Kidney (tissue), 14 donors: Measurements from ENCODE around the gene BAHD1. TPM values are rescaled to one million over a fixed set of nuclear protein-coding genes. Genes with fewer than 3 reads are reported as not detected.

Experiments
- DNase-seq, 5 donors: peaks; one replicate each; pipeline ENCODE4 v3.0.0-alpha.2; 2013 to 2020
- FAIRE-seq: peaks from 2 replicates; lab custom pipeline; 2012; peaks lifted over from hg19 to GRCh38; lab: Jason Lieb, UNC
- H3K27ac ChIP-seq, 2 donors: one replicate each; pipeline ENCODE4 v1.7.0; 2013; ENCODE audit warnings: low read depth in 2 of 2, low read length in 2 of 2, inconsistent platforms in 1 of 2
- H3K27me3 ChIP-seq: one replicate; pipeline ENCODE4 v1.7.1; 2013; ENCODE audit warnings: low read length, inconsistent platforms; ENCODE audit not compliant: control insufficient read depth, insufficient read depth
- H3K36me3 ChIP-seq, 3 donors: one replicate each; pipeline versions ENCODE4 v1.7.0 to v1.7.1; 2013; ENCODE audit warnings: low read length in 3 of 3, control low read depth in 1 of 3, inconsistent platforms in 1 of 3; ENCODE audit not compliant: insufficient read depth in 3 of 3, control insufficient read depth in 2 of 3
- H3K4me1 ChIP-seq, 3 donors: one replicate each; pipeline versions ENCODE4 v1.7.0 to v1.7.1; 2013; ENCODE audit warnings: low read length in 3 of 3, inconsistent platforms in 1 of 3, low read depth in 1 of 3; ENCODE audit not compliant: control insufficient read depth in 2 of 3, insufficient read depth in 2 of 3
- H3K4me3 ChIP-seq, 3 donors: one replicate each; pipeline versions ENCODE4 v1.7.0 to v1.8.1; 2013; ENCODE audit warnings: low read length in 3 of 3, control low read depth in 1 of 3, inconsistent platforms in 1 of 3
- H3K9ac ChIP-seq, 3 donors: one replicate each; pipeline versions ENCODE4 v1.7.0 to v1.7.1; 2013; ENCODE audit warnings: low read length in 3 of 3, control low read depth in 1 of 3, inconsistent platforms in 1 of 3
- H3K9me3 ChIP-seq, 3 donors: one replicate each; pipeline versions ENCODE4 v1.7.0 to v1.7.1; 2013; ENCODE audit warnings: low read length in 3 of 3, control low read depth in 1 of 3, inconsistent platforms in 1 of 3; ENCODE audit not compliant: control insufficient read depth in 2 of 3, insufficient read depth in 1 of 3
- CTCF ChIP-seq: IDR thresholded peaks from 3 replicates; pipeline ENCODE4 v1.5.1; 2012; ENCODE audit warnings: mild to moderate bottlenecking, moderate library complexity, borderline replicate concordance; ENCODE audit not compliant: insufficient read depth; ENCODE audit errors: extremely low read depth
- intact Hi-C: fragments of 100-400 bp; cut with DNase I; formaldehyde crosslinking; loops from one replicate; pipeline ENCODE4 v1.11.1; 2022
- polyA plus RNA-seq: library from polyadenylated mRNA; stranded (reverse); fragments of 350-450 nt; fragmentation: Illumina TruSeq; extraction: RNeasy Lipid Tissue Mini Kit (QIAGEN cat#74804); gene quantifications from one replicate; pipeline ENCODE4 v1.2.3, GENCODE V29; 2014; ENCODE audit warnings: low read depth, low replicate concordance; ENCODE audit not compliant: insufficient read depth
- total RNA-seq: library from RNA; stranded (reverse); fragmentation: NEBNext Ultra II Directional; extraction: Animal tissue kit (Norgen Biotek cat#: 25700); gene quantifications from one replicate; pipeline ENCODE4 v1.2.1, GENCODE V29; 2021
- donor health status: control.
- donor health status: control.
- donor health status: control.
- donor health status: control.
- donor health status: control.
- donor health status: DM: yes; HTN: yes; CAD: no.
- donor health status: Normal renal cell carcinoma (clear cell type).

The BAHD1 gene
- total and polyA plus RNA-seq, 2 donors from 2014 or later: 13.3 to 28.4 TPM

- no peak overlapping the region for H3K27ac ChIP-seq
- H3K4me3 ChIP-seq: no peak overlapping the region
- H3K27me3 ChIP-seq: no peaks in the 10 kb centered on the region
- peaks cover 0 to 13% (median 12%) of the 10 kb centered on the region in 3 donors for H3K4me1 ChIP-seq
- intact Hi-C loops: loop anchor here (10.0 kb wide), 1 partner anchor 145 kb away; no protein-coding TSS in a partner anchor
- DNase-seq (no peak), FAIRE-seq (no peak)
- peaks cover 6 to 12% (median 11%) of the 10 kb centered on the region in 3 donors for H3K36me3 ChIP-seq
- peak overlapping the region in 1 of 3 donors; percentile 9 for H3K9ac ChIP-seq
- TF ChIP-seq CTCF: no peak
- no peaks in the 10 kb centered on the region for H3K9me3 ChIP-seq
These were observed 20.6 kb upstream of the BAHD1 start for GRCh38 chr15:40420071-40420713.

GRCh38 chr15:40420793-40421192 lies 20.0 kb upstream of the BAHD1 start:
- FAIRE-seq: no peak
- Histone ChIP-seq H3K9me3 (no peaks in the 10 kb centered on the region), H3K4me3 (no peak overlapping the region), H3K27me3 (no peaks in the 10 kb centered on the region), H3K36me3 (peaks cover 2 to 8% (median 5%) of the 10 kb centered on the region in 3 donors), H3K4me1 (peaks cover 0 to 13% (median 12%) of the 10 kb centered on the region in 3 donors), H3K27ac (no peak overlapping the region), H3K9ac (peak overlapping the region in 1 of 3 donors; percentile 9)
- no peak for TF ChIP-seq CTCF
- DNase-seq: peak in 1 of 5 donors; percentile 85
- intact Hi-C loops: loop anchor here (10.0 kb wide), 1 partner anchor 146 kb away; no protein-coding TSS in a partner anchor

- FAIRE-seq (no peak), DNase-seq (peak; percentile 78 to 92 (median 83))
- Histone ChIP-seq H3K9me3 (no peaks in the 10 kb centered on the region), H3K4me1 (peaks cover 0 to 13% (median 12%) of the 10 kb centered on the region in 3 donors), H3K36me3 (peaks cover 0 to 3% (median 3%) of the 10 kb centered on the region in 3 donors), H3K9ac (no peak overlapping the region), H3K27ac (no peak overlapping the region), H3K4me3 (no peak overlapping the region), H3K27me3 (no peaks in the 10 kb centered on the region)
- intact Hi-C loops: loop anchor here (10.0 kb wide), 1 partner anchor 147 kb away; no protein-coding TSS in a partner anchor
- peak; percentile 98 for TF ChIP-seq CTCF
These were observed 19.3 kb upstream of the BAHD1 start for GRCh38 chr15:40421246-40422157.
